IMR-90 (cell line): Measurements from ENCODE around the gene AXIN1. TPM values are rescaled to one million over a fixed set of nuclear protein-coding genes. Genes with fewer than 3 reads are reported as not detected.

Experiments
- ATAC-seq: fragments of 200-7000 bp; cut with Tn5 transposase; 2 replicates; pipeline ENCODE4 v1.9.1; 2020; ENCODE audit warnings: low read depth, mild to moderate bottlenecking, moderate library complexity
- BruUV-seq: library from RNA; stranded (reverse); fragments of 400-500 nt; replicated peaks from 2 replicates; lab custom pipeline; 2021; lab: Mats Ljungman, UMichigan
- CTCF ChIA-PET: fragments of 300-600 bp; formaldehyde crosslinking; extraction: SDS; loops from one replicate; lab custom pipeline; 2021; ENCODE audit warnings: antibody characterized with exemption; lab: Yijun Ruan, JAX
- POLR2A ChIA-PET: fragments of 300-600 bp; sonication (Branson Sonifier 250); formaldehyde crosslinking; loops from one replicate; lab custom pipeline; 2022; ENCODE audit warnings: antibody characterized with exemption; ENCODE audit not compliant: unreplicated experiment; lab: Charles Lee
- DNase-seq: peaks from one replicate; pipeline ENCODE4 v3.0.0; 2013
- H2AFZ ChIP-seq: replicated peaks from 2 replicates; pipeline ENCODE3; 2013; ENCODE audit warnings: low read length, mild to moderate bottlenecking; ENCODE audit not compliant: poor library complexity
- H2AK5ac ChIP-seq: 2 replicates; pipeline ENCODE4 v1.6.1; 2013; ENCODE audit warnings: low read depth, low read length, inconsistent platforms
- H2AK9ac ChIP-seq: replicated peaks from 2 replicates; pipeline ENCODE3; 2013; ENCODE audit warnings: mild to moderate bottlenecking, low read depth, low read length, moderate library complexity; ENCODE audit not compliant: poor library complexity
- H2BK120ac ChIP-seq: 2 replicates; pipeline ENCODE4 v1.6.1; 2013; ENCODE audit warnings: low read depth, low read length, inconsistent platforms
- H2BK15ac ChIP-seq: 3 replicates; pipeline ENCODE4 v1.6.1; 2013; ENCODE audit warnings: low read depth, low read length, inconsistent platforms
- H2BK20ac ChIP-seq: 2 replicates; pipeline ENCODE4 v1.6.1; 2013; ENCODE audit warnings: low read depth, mild to moderate bottlenecking, inconsistent platforms, low read length, moderate library complexity
- H2BK5ac ChIP-seq: 2 replicates; pipeline ENCODE4 v1.6.1; 2013; ENCODE audit warnings: mild to moderate bottlenecking, low read depth, low read length, inconsistent platforms; ENCODE audit not compliant: poor library complexity, severe bottlenecking
- H3K14ac ChIP-seq: replicated peaks from 2 replicates; pipeline ENCODE4 v1.6.1; 2013; ENCODE audit warnings: low read depth, low read length, inconsistent platforms
- H3K18ac ChIP-seq: 2 replicates; pipeline ENCODE4 v1.6.1; 2013; ENCODE audit warnings: low read depth, low read length, control low read depth
- H3K23ac ChIP-seq: 2 replicates; pipeline ENCODE4 v1.6.1; 2013; ENCODE audit warnings: low read depth, low read length, inconsistent platforms
- H3K27ac ChIP-seq: 2 replicates; pipeline ENCODE4 v1.5.1; 2013; ENCODE audit warnings: mild to moderate bottlenecking, control low read depth, low read length; ENCODE audit not compliant: insufficient read depth
- H3K27me3 ChIP-seq: 2 replicates; pipeline ENCODE4 v1.6.1; 2013; ENCODE audit warnings: low read length; ENCODE audit not compliant: control insufficient read depth, insufficient read depth
- H3K36me3 ChIP-seq: 2 replicates; pipeline ENCODE4 v1.6.1; 2013; ENCODE audit warnings: low read length, mixed read lengths; ENCODE audit not compliant: control insufficient read depth, insufficient read depth
- H3K4ac ChIP-seq: 2 replicates; pipeline ENCODE4 v1.6.1; 2013; ENCODE audit warnings: low read depth, low read length, inconsistent platforms
- H3K4me1 ChIP-seq: 2 replicates; pipeline ENCODE4 v1.6.1; 2013; ENCODE audit warnings: low read length, mixed read lengths; ENCODE audit not compliant: control insufficient read depth, insufficient read depth
- H3K4me2 ChIP-seq: 2 replicates; pipeline ENCODE4 v1.6.1; 2013; ENCODE audit warnings: low read depth, mild to moderate bottlenecking, control low read depth, low read length, moderate library complexity
- H3K4me3 ChIP-seq: 2 replicates; pipeline ENCODE4 v1.5.1; 2013; ENCODE audit warnings: low read depth, mild to moderate bottlenecking, control low read depth, low read length, moderate library complexity; ENCODE audit not compliant: insufficient read depth
- H3K56ac ChIP-seq: 2 replicates; pipeline ENCODE4 v1.6.1; 2013; ENCODE audit warnings: low read length, inconsistent platforms; ENCODE audit not compliant: insufficient read depth; ENCODE audit errors: extremely low read depth
- H3K79me1 ChIP-seq, 2 experiments: 2 replicates each; pipeline ENCODE4 v1.6.1; 2013; ENCODE audit warnings: low read length in 2 of 2, inconsistent platforms in 1 of 2, low read depth in 1 of 2
- H3K9ac ChIP-seq: 2 replicates; pipeline ENCODE4 v1.6.1; 2013; ENCODE audit warnings: low read depth, low read length, control low read depth
- H3K9me1 ChIP-seq: 2 replicates; pipeline ENCODE4 v1.6.1; 2013; ENCODE audit warnings: low read length, inconsistent platforms; ENCODE audit not compliant: insufficient read depth
- H3K9me3 ChIP-seq: 2 replicates; pipeline ENCODE4 v1.6.1; 2013; ENCODE audit warnings: low read length; ENCODE audit not compliant: control insufficient read depth, insufficient read depth
- H4K20me1 ChIP-seq: 2 replicates; pipeline ENCODE4 v1.6.1; 2013; ENCODE audit warnings: low read length, inconsistent platforms; ENCODE audit not compliant: insufficient read depth
- H4K5ac ChIP-seq: 2 replicates; pipeline ENCODE4 v1.6.1; 2013; ENCODE audit warnings: mild to moderate bottlenecking, low read depth, low read length, control low read depth
- H4K8ac ChIP-seq, 2 experiments: 2 replicates each; pipeline ENCODE4 v1.6.1; 2013; ENCODE audit warnings: low read depth in 2 of 2, low read length in 2 of 2, control low read depth in 1 of 2, inconsistent platforms in 1 of 2
- H4K91ac ChIP-seq: 2 replicates; pipeline ENCODE4 v1.6.1; 2013; ENCODE audit warnings: low read depth, low read length, inconsistent platforms; ENCODE audit not compliant: insufficient read depth
- BHLHE40 ChIP-seq: fragments of 150-350 bp; IDR thresholded peaks from 2 replicates; pipeline ENCODE4 v1.6.1; 2016; ENCODE audit warnings: mild to moderate bottlenecking, low read depth, low read length
- MAFK ChIP-seq: IDR thresholded peaks from 2 replicates; pipeline ENCODE4 v1.6.1; 2012; ENCODE audit warnings: low read depth, low read length, improper control_type of control experiment
- MXI1 ChIP-seq: IDR thresholded peaks from 2 replicates; pipeline ENCODE4 v1.6.1; 2012; ENCODE audit warnings: low read depth, mild to moderate bottlenecking, low read length, moderate library complexity, borderline replicate concordance
- RFX5 ChIP-seq: IDR thresholded peaks from 2 replicates; pipeline ENCODE4 v1.8.0; 2012; ENCODE audit warnings: low read depth, mild to moderate bottlenecking, low read length, moderate library complexity
- WGBS, 2 experiments: methylation state at CpG; one replicate each; pipeline versions ENCODE4 v1.1.5 to v1.1.7; 2013; ENCODE audit warnings: missing lambda C conversion rate in 2 of 2; ENCODE audit not compliant: insufficient read length in 1 of 2; ENCODE audit errors: extremely low coverage in 2 of 2; 5-methylcytosine and 5-hydroxymethylcytosine counted together
- dilution Hi-C: fragments of 300-500 bp; cut with HindIII; formaldehyde crosslinking; loops from one replicate; pipeline ENCODE4 v1.14.3; 2018; ENCODE audit warnings: low sequenced_read_pairs; ENCODE audit not compliant: unreplicated experiment
- in situ Hi-C: fragments of 300-500 bp; cut with MboI; formaldehyde crosslinking; loops from 3 replicates; pipeline ENCODE4 v1.14.3; 2019; ENCODE audit warnings: low sequenced_read_pairs, inconsistent platforms, mixed read lengths
- intact Hi-C: fragments of 100-400 bp; cut with micrococcal nuclease; formaldehyde crosslinking; loops from 2 replicates; pipeline ENCODE4 v1.10.0; 2022
- polyA plus RNA-seq, 3 experiments: library from polyadenylated mRNA; depleted of rRNA; stranded (reverse); fragments of >200 nt; gene quantifications; 2 replicates each; pipeline ENCODE4 v1.2.3, GENCODE V29; 2012; ENCODE audit warnings: low replicate concordance in 1 of 3
- total RNA-seq: library from RNA; depleted of rRNA; stranded (reverse); fragments of >200 nt; gene quantifications from 2 replicates; pipeline ENCODE4 v1.2.3, GENCODE V29; 2012

AXIN1 gene
- total and polyA plus RNA-seq, 2 of the 4 experiments (the other 2 are of a cell fraction): 10.9 to 14.2 TPM

GRCh38 chr16:356741-357140 lies 4.2 kb upstream of the AXIN1 start:
- Histone ChIP-seq H3K9ac (no peak overlapping the region), H3K79me1 (peaks cover 1 to 2% of the 10 kb centered on the region in 2 experiments; a peak in 2 of 4 replicates), H2BK5ac (no peak overlapping the region), H3K27ac (no peak overlapping the region), H4K91ac (no peak overlapping the region), H3K36me3 (no peaks in the 10 kb centered on the region), H3K4me1 (peaks cover 3% of the 10 kb centered on the region; the same call in 1 of the 2 replicates), H2AK5ac (no peak overlapping the region), H2AFZ (no peak overlapping the region), H3K9me1 (0 out of 2 replicates have a peak, but pooled peaks cover 3% of the 10 kb centered on the region), H4K8ac (no peak overlapping the region), H2BK120ac (no peak overlapping the region), H3K18ac (no peak overlapping the region), H3K23ac (no peak overlapping the region), H2BK15ac (no peak overlapping the region), H4K20me1 (no peaks in the 10 kb centered on the region), H3K4me2 (no peak overlapping the region), H4K5ac (no peak overlapping the region), H3K27me3 (no peaks in the 10 kb centered on the region), H3K56ac (no peak overlapping the region), H3K4ac (no peak overlapping the region), H3K9me3 (no peaks in the 10 kb centered on the region), H3K4me3 (no peak overlapping the region), H2BK20ac (no peak overlapping the region), H2AK9ac (peak overlapping the region; percentile 50), H3K14ac (no peak overlapping the region)
- POLR2A ChIA-PET: no interaction called here
- TF ChIP-seq MXI1 (no peak), RFX5 (no peak), BHLHE40 (no peak), MAFK (no peak)
- dilution Hi-C loops (no loop called here), in situ Hi-C loops (no loop called here), intact Hi-C loops (no loop called here)
- DNase-seq (no peak), ATAC-seq (no peak)
- BruUV-seq: no TSS peak
- WGBS, 2 experiments: no CpG with 5 or more reads among the region's 12 CpGs
- CTCF ChIA-PET: no interaction called here
